ENCODE measurements around the gene HCFC1.

HCFC1 gene

GRCh38 chrX:153903238-153903980 is 68.2 kb downstream of the HCFC1 start:
- Histone ChIP-seq H3K4me3 (ENCODE audit: insufficient read depth, low read depth, low read length) (no peak overlapping the region), H3K27ac (ENCODE audit: insufficient read depth, low read depth, low read length, poor library complexity, severe bottlenecking) (no peak overlapping the region), H3K36me3 (ENCODE audit: control insufficient read depth, insufficient read depth, low read length) (no peaks in the 10 kb centered on the region), H3K27me3 (ENCODE audit: control insufficient read depth, insufficient read depth, low read length, poor library complexity, severe bottlenecking) (no peaks in the 10 kb centered on the region), H3K9me3 (ENCODE audit: control insufficient read depth, low read length) (no peaks in the 10 kb centered on the region), H3K4me1 (ENCODE audit: control insufficient read depth, insufficient read depth, low read length) (no peaks in the 10 kb centered on the region)
- 83 to 86% methylated on average over 18 of the region's 18 CpGs for WGBS, 2 experiments

- no peaks in the 10 kb centered on the region for H3K4me1 ChIP-seq (ENCODE audit: control insufficient read depth, insufficient read depth, low read length)
- H3K4me3 ChIP-seq (ENCODE audit: insufficient read depth, low read depth, low read length), result no peak overlapping the region
- H3K36me3 ChIP-seq (ENCODE audit: control insufficient read depth, insufficient read depth, low read length), result no peaks in the 10 kb centered on the region
- H3K27me3 ChIP-seq (ENCODE audit: control insufficient read depth, insufficient read depth, low read length, poor library complexity, severe bottlenecking), result no peaks in the 10 kb centered on the region
- H3K9me3 ChIP-seq (ENCODE audit: control insufficient read depth, low read length), result no peaks in the 10 kb centered on the region
- no peak overlapping the region for H3K27ac ChIP-seq (ENCODE audit: insufficient read depth, low read depth, low read length, poor library complexity, severe bottlenecking)
- WGBS, 2 experiments, result 87 to 89% methylated on average over 10 of the region's 10 CpGs
Measured at GRCh38 chrX:153902385-153902784, 69.2 kb downstream of the HCFC1 start.

- no peak overlapping the region for H3K27ac ChIP-seq (ENCODE audit: insufficient read depth, low read depth, low read length, poor library complexity, severe bottlenecking)
- no peaks in the 10 kb centered on the region for H3K27me3 ChIP-seq (ENCODE audit: control insufficient read depth, insufficient read depth, low read length, poor library complexity, severe bottlenecking)
- H3K4me1 ChIP-seq (ENCODE audit: control insufficient read depth, insufficient read depth, low read length), result no peaks in the 10 kb centered on the region
- H3K4me3 ChIP-seq (ENCODE audit: insufficient read depth, low read depth, low read length), result no peak overlapping the region
- no peaks in the 10 kb centered on the region for H3K9me3 ChIP-seq (ENCODE audit: control insufficient read depth, low read length)
- H3K36me3 ChIP-seq (ENCODE audit: control insufficient read depth, insufficient read depth, low read length), result no peaks in the 10 kb centered on the region
- WGBS, 2 experiments, result 72 to 75% methylated on average over 8 of the region's 8 CpGs
Measured at GRCh38 chrX:153901753-153902140, 69.9 kb downstream of the HCFC1 start.

GRCh38 chrX:153900831-153901752 is 70.5 kb downstream of the HCFC1 start:
- Histone ChIP-seq H3K27ac (ENCODE audit: insufficient read depth, low read depth, low read length, poor library complexity, severe bottlenecking) (no peak overlapping the region), H3K4me3 (ENCODE audit: insufficient read depth, low read depth, low read length) (no peak overlapping the region)
- WGBS, 2 experiments, result 62 to 64% methylated on average over 26 of the region's 26 CpGs

GRCh38 chrX:153897899-153898298 is 73.7 kb downstream of the HCFC1 start:
- Histone ChIP-seq H3K4me3 (ENCODE audit: insufficient read depth, low read depth, low read length) (no peak overlapping the region), H3K9me3 (ENCODE audit: control insufficient read depth, low read length) (no peaks in the 10 kb centered on the region), H3K27ac (ENCODE audit: insufficient read depth, low read depth, low read length, poor library complexity, severe bottlenecking) (no peak overlapping the region), H3K36me3 (ENCODE audit: control insufficient read depth, insufficient read depth, low read length) (no peaks in the 10 kb centered on the region), H3K27me3 (ENCODE audit: control insufficient read depth, insufficient read depth, low read length, poor library complexity, severe bottlenecking) (no peaks in the 10 kb centered on the region), H3K4me1 (ENCODE audit: control insufficient read depth, insufficient read depth, low read length) (no peaks in the 10 kb centered on the region)

More at GRCh38 chrX:153900831-153901752, 70.5 kb downstream of the HCFC1 start:
- Histone ChIP-seq H3K36me3 (ENCODE audit: control insufficient read depth, insufficient read depth, low read length) (no peaks in the 10 kb centered on the region), H3K9me3 (ENCODE audit: control insufficient read depth, low read length) (no peaks in the 10 kb centered on the region), H3K27me3 (ENCODE audit: control insufficient read depth, insufficient read depth, low read length, poor library complexity, severe bottlenecking) (no peaks in the 10 kb centered on the region), H3K4me1 (ENCODE audit: control insufficient read depth, insufficient read depth, low read length) (no peaks in the 10 kb centered on the region)

All from ectodermal cell (in vitro differentiated cells).